Panc1 (cell line): ENCODE measurements around the gene PIAS1. TPM values are rescaled to one million over a fixed set of nuclear protein-coding genes. Genes with fewer than 3 reads are reported as not detected.

Experiments used
- ATAC-seq: fragments of 200-7000 bp; cut with Tn5 transposase; 2 replicates; pipeline ENCODE4 v1.9.1; 2020; ENCODE audit warnings: mild to moderate bottlenecking, moderate library complexity
- BruUV-seq: library from RNA; stranded (reverse); fragments of 400-500 nt; replicated peaks from 2 replicates; lab custom pipeline; 2021; lab: Mats Ljungman, UMichigan
- CTCF ChIA-PET: fragments of 300-600 bp; sonication (Branson Sonifier 250); formaldehyde crosslinking; loops from one replicate; lab custom pipeline; 2022; ENCODE audit warnings: antibody characterized with exemption; lab: Charles Lee
- POLR2A ChIA-PET: fragments of 300-600 bp; sonication (Branson Sonifier 250); formaldehyde crosslinking; loops from one replicate; lab custom pipeline; 2022; ENCODE audit warnings: antibody characterized with exemption; lab: Charles Lee
- DNase-seq: peaks from one replicate; pipeline ENCODE4 v3.0.0-alpha.2; 2010; ENCODE audit warnings: low read depth, low spot score
- H3K27ac ChIP-seq: 2 replicates; pipeline ENCODE4 v1.5.1; 2011; ENCODE audit warnings: mild to moderate bottlenecking, low read length, inconsistent platforms
- H3K27me3 ChIP-seq: fragments of 200-500 bp; sonication (Bioruptor generic); 2 replicates; pipeline ENCODE4 v1.6.0; 2014; ENCODE audit warnings: low read length, inconsistent platforms; ENCODE audit not compliant: control insufficient read depth, insufficient read depth
- H3K36me3 ChIP-seq: fragments of 200-500 bp; sonication (Bioruptor generic); 2 replicates; pipeline ENCODE4 v1.5.1; 2014; ENCODE audit warnings: inconsistent platforms, mild to moderate bottlenecking, low read length, moderate library complexity; ENCODE audit not compliant: control insufficient read depth, insufficient read depth
- H3K4me1 ChIP-seq: 2 replicates; pipeline ENCODE4 v1.5.1; 2011; ENCODE audit warnings: inconsistent platforms, mild to moderate bottlenecking, low read length, moderate library complexity; ENCODE audit not compliant: control insufficient read depth, insufficient read depth
- H3K4me3 ChIP-seq, 2 experiments: 2 replicates each; pipeline ENCODE4 v1.5.1; 2011 to 2012; ENCODE audit warnings: low read depth in 2 of 2, low read length in 2 of 2, mild to moderate bottlenecking in 2 of 2, inconsistent platforms in 1 of 2, moderate library complexity in 1 of 2
- H3K9me3 ChIP-seq: fragments of 200-500 bp; sonication (Bioruptor generic); 2 replicates; pipeline ENCODE4 v1.5.1; 2014; ENCODE audit warnings: low read depth, mild to moderate bottlenecking, inconsistent platforms, low read length, moderate library complexity; ENCODE audit not compliant: control insufficient read depth, insufficient read depth
- CTCF ChIP-seq: fragments of 450-650 bp; IDR thresholded peaks from 2 replicates; pipeline ENCODE4 v1.5.1; 2017; ENCODE audit warnings: mild to moderate bottlenecking
- POLR2AphosphoS5 ChIP-seq: IDR thresholded peaks from 2 replicates; pipeline ENCODE4 v1.6.1; 2012; ENCODE audit warnings: mild to moderate bottlenecking, low read depth, low read length, moderate library complexity
- REST ChIP-seq, 2 experiments: IDR thresholded peaks; 2 replicates each; pipeline ENCODE4 v1.6.1; 2011 to 2012; ENCODE audit warnings: low read depth in 2 of 2, control low read depth in 1 of 2, low read length in 1 of 2, mild to moderate bottlenecking in 1 of 2, moderate library complexity in 1 of 2; ENCODE audit not compliant: insufficient read depth in 1 of 2
- SIN3A ChIP-seq: IDR thresholded peaks from 2 replicates; pipeline ENCODE4 v1.6.1; 2012; ENCODE audit warnings: low read depth, mild to moderate bottlenecking, low read length, moderate library complexity, borderline replicate concordance; ENCODE audit not compliant: insufficient read depth
- TCF7L2 ChIP-seq: IDR thresholded peaks from 2 replicates; pipeline ENCODE4 v1.6.1; 2011; ENCODE audit warnings: mild to moderate bottlenecking, low read depth, low read length, inconsistent platforms
- in situ Hi-C: cut with HindIII; loops from 2 replicates; pipeline ENCODE4 v1.10.0; 2016; ENCODE audit warnings: low sequenced_read_pairs, low pct_unique_long_range_greater_than_20kb
- intact Hi-C: fragments of 100-400 bp; cut with micrococcal nuclease; formaldehyde crosslinking; loops from one replicate; pipeline ENCODE4 v1.10.0; 2022; ENCODE audit not compliant: unreplicated experiment
- total RNA-seq: library from RNA; stranded (reverse); gene quantifications from one replicate; pipeline ENCODE4 v1.2.1, GENCODE V29; 2021; ENCODE audit not compliant: unreplicated experiment

PIAS1 gene
- total RNA-seq, 1 experiment from 2014 or later, result 44.5 TPM

GRCh38 chr15:68129072-68129471, 75.0 kb downstream of the PIAS1 start:
- intact Hi-C loops (no loop called here), in situ Hi-C loops (no loop called here)
- Histone ChIP-seq H3K4me1 (no peaks in the 10 kb centered on the region; the same call in 1 of the 2 replicates), H3K36me3 (no peaks in the 10 kb centered on the region), H3K27me3 (no peaks in the 10 kb centered on the region), H3K9me3 (no peaks in the 10 kb centered on the region), H3K27ac (no peak overlapping the region), H3K4me3 (no peak overlapping the region)
- ChIA-PET CTCF (no interaction called here), POLR2A (no interaction called here)
- no peak for ATAC-seq
- no peak for TF ChIP-seq SIN3A
- no peak for DNase-seq
- no TSS peak for BruUV-seq

GRCh38 chr15:68130851-68131250, 76.7 kb downstream of the PIAS1 start:
- BruUV-seq, result no TSS peak
- ChIA-PET POLR2A (interaction anchor here (0.6 kb wide), 2 partner anchors 98 to 470 kb away, joined by 3 read pairs; no protein-coding TSS in a partner anchor), CTCF (no interaction called here)
- no peak overlapping the region for H3K27ac ChIP-seq
- H3K4me3 ChIP-seq, result no peak overlapping the region
- TF ChIP-seq POLR2AphosphoS5 (no peak), REST (IDR thresholded peaks at IDR 0.05; ENCODE audit: insufficient read depth in 1 of 2, low read depth in 2 of 2, low read length in 1 of 2) (no peak), TCF7L2 (no peak), SIN3A (no peak), CTCF (no peak)
- in situ Hi-C loops (no loop called here), intact Hi-C loops (no loop called here)
- ATAC-seq (no peak), DNase-seq (no peak)
- no peaks in the 10 kb centered on the region for H3K36me3 ChIP-seq
- no peaks in the 10 kb centered on the region for H3K9me3 ChIP-seq
- no peaks in the 10 kb centered on the region; the same call in 1 of the 2 replicates for H3K4me1 ChIP-seq
- no peaks in the 10 kb centered on the region for H3K27me3 ChIP-seq

DNA sequence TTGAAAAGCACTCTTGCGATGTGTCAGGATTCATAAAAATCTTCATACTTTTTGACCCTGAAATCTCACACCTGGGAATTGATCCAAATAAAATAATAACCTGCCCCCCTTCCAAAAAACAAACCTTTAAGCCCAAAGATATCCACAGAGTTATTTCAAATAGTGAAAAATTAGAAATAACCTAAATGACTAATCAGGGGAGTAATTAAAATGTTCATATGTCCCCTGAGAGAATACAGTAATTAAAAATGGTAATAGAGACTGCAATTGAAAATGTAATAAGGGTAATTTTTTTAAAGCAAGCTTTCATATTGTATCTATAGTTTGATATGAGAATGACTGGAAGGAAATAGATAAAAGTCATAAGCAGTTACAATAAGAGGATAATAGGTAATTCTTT, 83.0 kb downstream of the PIAS1 start:
- Histone ChIP-seq H3K4me3 (no peak overlapping the region), H3K27ac (no peak overlapping the region), H3K36me3 (no peaks in the 10 kb centered on the region; the same call in 1 of the 2 replicates), H3K9me3 (no peaks in the 10 kb centered on the region), H3K27me3 (no peaks in the 10 kb centered on the region), H3K4me1 (0 out of 2 replicates have a peak, but pooled peaks cover 3% of the 10 kb centered on the region)
- DNase-seq (no peak), ATAC-seq (no peak)
- intact Hi-C loops, result no loop called here
- TF ChIP-seq POLR2AphosphoS5 (no peak), SIN3A (no peak), CTCF (no peak), REST (IDR thresholded peaks at IDR 0.05; ENCODE audit: insufficient read depth in 1 of 2, low read depth in 2 of 2, low read length in 1 of 2) (no peak), TCF7L2 (no peak)
- no TSS peak for BruUV-seq
- POLR2A ChIA-PET, result no interaction called here
- CTCF ChIA-PET, result interaction anchor here (0.9 kb wide), 1 partner anchor 10 kb away, joined by 3 read pairs; no protein-coding TSS in a partner anchor
- in situ Hi-C loops, result no loop called here
